Activated T-cell treated with anti-CD3 and anti-CD28 coated beads, Interleukin-2, amount 50 U/mL, for 24 hours (primary cell): Measurements from ENCODE around the gene NNMT.

Source experiments
- DNase-seq: peaks from one replicate; pipeline ENCODE4 v3.0.0-alpha.2; 2020
- H3K27ac Mint-ChIP-seq: 2 replicates; pipeline ENCODE4 v1.8.0; 2020; ENCODE audit warnings: mild to moderate bottlenecking, mixed read lengths
- H3K27me3 Mint-ChIP-seq: 2 replicates; pipeline ENCODE4 v1.8.0; 2020; ENCODE audit warnings: mixed read lengths
- H3K36me3 Mint-ChIP-seq: 2 replicates; pipeline ENCODE4 v1.8.0; 2020; ENCODE audit warnings: low read depth, mixed read lengths
- H3K4me1 Mint-ChIP-seq: 2 replicates; pipeline ENCODE4 v1.8.0; 2020; ENCODE audit warnings: low read depth, mixed read lengths
- H3K4me3 Mint-ChIP-seq: 2 replicates; pipeline ENCODE4 v1.8.0; 2020; ENCODE audit warnings: mild to moderate bottlenecking, moderate library complexity, mixed read lengths
- H3K9me3 Mint-ChIP-seq: 2 replicates; pipeline ENCODE4 v1.8.0; 2020; ENCODE audit warnings: mixed read lengths

Gene NNMT

GRCh38 chr11:114259124-114259526 lies 37.1 kb upstream of the NNMT start:
- H3K4me3 Mint-ChIP-seq = no peak overlapping the region

GRCh38 chr11:114259551-114259983 lies 36.6 kb upstream of the NNMT start:
- H3K4me3 Mint-ChIP-seq = no peak overlapping the region
- no peaks in the 10 kb centered on the region for H3K27me3 Mint-ChIP-seq
- H3K9me3 Mint-ChIP-seq = no peaks in the 10 kb centered on the region
- no peaks in the 10 kb centered on the region for H3K36me3 Mint-ChIP-seq
- no peak overlapping the region for H3K27ac Mint-ChIP-seq
- no peak for DNase-seq
- no peaks in the 10 kb centered on the region for H3K4me1 Mint-ChIP-seq

More at GRCh38 chr11:114259124-114259526, 37.1 kb upstream of the NNMT start:
- no peak for DNase-seq
- H3K27ac Mint-ChIP-seq = no peak overlapping the region
- no peaks in the 10 kb centered on the region for H3K27me3 Mint-ChIP-seq
- H3K36me3 Mint-ChIP-seq = no peaks in the 10 kb centered on the region
- no peaks in the 10 kb centered on the region for H3K9me3 Mint-ChIP-seq
- H3K4me1 Mint-ChIP-seq = no peaks in the 10 kb centered on the region

GRCh38 chr11:114260077-114260476 lies 36.1 kb upstream of the NNMT start:
- Mint-ChIP-seq H3K4me1 (no peaks in the 10 kb centered on the region), H3K27ac (no peak overlapping the region), H3K27me3 (no peaks in the 10 kb centered on the region), H3K9me3 (no peaks in the 10 kb centered on the region), H3K4me3 (no peak overlapping the region), H3K36me3 (no peaks in the 10 kb centered on the region)
- DNase-seq = no peak

GRCh38 chr11:114260483-114260882 lies 35.7 kb upstream of the NNMT start:
- H3K4me1 Mint-ChIP-seq = no peaks in the 10 kb centered on the region
- H3K27ac Mint-ChIP-seq = no peak overlapping the region
- no peaks in the 10 kb centered on the region for H3K27me3 Mint-ChIP-seq
- H3K36me3 Mint-ChIP-seq = no peaks in the 10 kb centered on the region
- no peaks in the 10 kb centered on the region for H3K9me3 Mint-ChIP-seq
- H3K4me3 Mint-ChIP-seq = no peak overlapping the region
- DNase-seq = no peak

GRCh38 chr11:114261791-114262190 lies 34.4 kb upstream of the NNMT start:
- H3K9me3 Mint-ChIP-seq = no peaks in the 10 kb centered on the region
- H3K27ac Mint-ChIP-seq = no peak overlapping the region
- no peaks in the 10 kb centered on the region for H3K27me3 Mint-ChIP-seq

GRCh38 chr11:114262681-114263512 lies 33.3 kb upstream of the NNMT start:
- Mint-ChIP-seq H3K4me1 (no peaks in the 10 kb centered on the region), H3K4me3 (no peak overlapping the region), H3K9me3 (no peaks in the 10 kb centered on the region), H3K27ac (no peak overlapping the region), H3K27me3 (no peaks in the 10 kb centered on the region), H3K36me3 (no peaks in the 10 kb centered on the region)
- no peak for DNase-seq

More at GRCh38 chr11:114261791-114262190, 34.4 kb upstream of the NNMT start:
- Mint-ChIP-seq H3K4me3 (no peak overlapping the region), H3K36me3 (no peaks in the 10 kb centered on the region), H3K4me1 (no peaks in the 10 kb centered on the region)
- DNase-seq = no peak

GRCh38 chr11:114263513-114264170 lies 32.6 kb upstream of the NNMT start:
- no peaks in the 10 kb centered on the region for H3K4me1 Mint-ChIP-seq
- H3K9me3 Mint-ChIP-seq = no peaks in the 10 kb centered on the region
- H3K27me3 Mint-ChIP-seq = no peaks in the 10 kb centered on the region
- H3K36me3 Mint-ChIP-seq = no peaks in the 10 kb centered on the region
- DNase-seq = no peak
- H3K4me3 Mint-ChIP-seq = no peak overlapping the region
- no peak overlapping the region for H3K27ac Mint-ChIP-seq

GRCh38 chr11:114264381-114264780 lies 31.8 kb upstream of the NNMT start:
- Mint-ChIP-seq H3K27me3 (peaks cover 4% of the 10 kb centered on the region), H3K4me3 (no peak overlapping the region), H3K9me3 (no peaks in the 10 kb centered on the region)

GRCh38 chr11:114265122-114265878 lies 30.9 kb upstream of the NNMT start:
- Mint-ChIP-seq H3K4me3 (no peak overlapping the region), H3K27ac (no peak overlapping the region), H3K4me1 (no peaks in the 10 kb centered on the region), H3K9me3 (no peaks in the 10 kb centered on the region), H3K36me3 (no peaks in the 10 kb centered on the region), H3K27me3 (peaks cover 6% of the 10 kb centered on the region)
- DNase-seq = no peak

More at GRCh38 chr11:114264381-114264780, 31.8 kb upstream of the NNMT start:
- Mint-ChIP-seq H3K27ac (no peak overlapping the region), H3K4me1 (no peaks in the 10 kb centered on the region), H3K36me3 (no peaks in the 10 kb centered on the region)
- no peak for DNase-seq

GRCh38 chr11:114269498-114269897 lies 26.7 kb upstream of the NNMT start:
- H3K9me3 Mint-ChIP-seq = no peaks in the 10 kb centered on the region
- peaks cover 43% of the 10 kb centered on the region for H3K27me3 Mint-ChIP-seq
- no peak overlapping the region for H3K27ac Mint-ChIP-seq
- no peaks in the 10 kb centered on the region for H3K36me3 Mint-ChIP-seq
- DNase-seq = no peak
- H3K4me1 Mint-ChIP-seq = no peaks in the 10 kb centered on the region
- no peak overlapping the region for H3K4me3 Mint-ChIP-seq

GRCh38 chr11:114270531-114271270 lies 25.5 kb upstream of the NNMT start:
- Mint-ChIP-seq H3K4me3 (no peak overlapping the region), H3K27me3 (peaks cover 52% of the 10 kb centered on the region)

GRCh38 chr11:114271316-114271715 lies 24.9 kb upstream of the NNMT start:
- H3K36me3 Mint-ChIP-seq = no peaks in the 10 kb centered on the region
- no peak for DNase-seq
- H3K27me3 Mint-ChIP-seq = peaks cover 54% of the 10 kb centered on the region
- H3K27ac Mint-ChIP-seq = no peak overlapping the region
- H3K4me3 Mint-ChIP-seq = no peak overlapping the region
- H3K4me1 Mint-ChIP-seq = no peaks in the 10 kb centered on the region
- H3K9me3 Mint-ChIP-seq = no peaks in the 10 kb centered on the region

More at GRCh38 chr11:114270531-114271270, 25.5 kb upstream of the NNMT start:
- no peaks in the 10 kb centered on the region for H3K9me3 Mint-ChIP-seq
- no peak overlapping the region for H3K27ac Mint-ChIP-seq
- H3K4me1 Mint-ChIP-seq = no peaks in the 10 kb centered on the region
- no peak for DNase-seq
- no peaks in the 10 kb centered on the region for H3K36me3 Mint-ChIP-seq

- no peaks in the 10 kb centered on the region for H3K36me3 Mint-ChIP-seq
- DNase-seq = no peak
- H3K9me3 Mint-ChIP-seq = no peaks in the 10 kb centered on the region
- H3K4me3 Mint-ChIP-seq = no peak overlapping the region
- H3K4me1 Mint-ChIP-seq = no peaks in the 10 kb centered on the region
- no peak overlapping the region for H3K27ac Mint-ChIP-seq
- H3K27me3 Mint-ChIP-seq = peaks cover 59% of the 10 kb centered on the region
Measured at GRCh38 chr11:114272311-114272710, 23.9 kb upstream of the NNMT start.

GRCh38 chr11:114273071-114273470 lies 23.1 kb upstream of the NNMT start:
- Mint-ChIP-seq H3K4me3 (no peak overlapping the region), H3K27me3 (peaks cover 61% of the 10 kb centered on the region), H3K4me1 (no peaks in the 10 kb centered on the region), H3K27ac (no peak overlapping the region), H3K9me3 (no peaks in the 10 kb centered on the region), H3K36me3 (no peaks in the 10 kb centered on the region)
- DNase-seq = no peak
